Measurements from ENCODE around the gene MRPL22. TPM values are rescaled to one million over a fixed set of nuclear protein-coding genes. Genes with fewer than 3 reads are reported as not detected.

MRPL22 gene
- polyA plus RNA-seq, 1 of the 3 experiments (the other 2 are of a cell fraction): 50.7 TPM

DNA sequence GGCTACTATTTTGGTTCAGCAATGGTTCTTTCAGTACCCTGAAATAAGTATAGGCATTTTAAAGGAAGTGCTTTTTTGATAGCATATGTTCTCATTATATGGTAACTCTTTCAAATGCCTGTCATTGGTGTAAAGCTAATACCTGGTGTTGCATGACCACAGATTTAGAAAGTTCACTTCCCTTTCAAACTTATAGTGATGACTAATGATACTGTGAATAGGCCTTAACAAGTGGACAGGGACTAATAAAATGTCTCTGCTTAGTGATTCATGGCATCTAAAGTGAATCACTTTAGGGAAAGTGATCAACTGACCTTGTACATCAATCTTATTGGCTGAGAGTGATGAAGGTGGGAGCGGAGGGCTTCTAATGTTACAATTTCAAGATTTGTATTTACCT, 21.6 kb downstream of the MRPL22 start:
- H3K9me3 ChIP-seq: no peaks in the 10 kb centered on the region
- POLR2A ChIA-PET: no interaction called here
- H2AFZ ChIP-seq (ENCODE audit: low read depth): no peak overlapping the region
- no peaks in the 10 kb centered on the region for H3K79me2 ChIP-seq (ENCODE audit: insufficient read depth)
- no peak overlapping the region for H3K27ac ChIP-seq (ENCODE audit: low read depth in 2 of 2, low read length in 1 of 2)
- no peak overlapping the region for H3K4me3 ChIP-seq (ENCODE audit: low read depth in 2 of 2, low read length in 1 of 2)
- H3K4me2 ChIP-seq: no peak overlapping the region
- 93% methylated on average over 1 of the region's 1 CpG for WGBS (ENCODE audit: low lambda C conversion rate)
- H3K27me3 ChIP-seq (ENCODE audit: insufficient read depth): no peaks in the 10 kb centered on the region
- H3K9ac ChIP-seq: no peak overlapping the region
- H3F3A ChIP-seq (replicated peaks; ENCODE audit: insufficient read depth): no peaks in the 10 kb centered on the region
- no peaks in the 10 kb centered on the region for H3K9me2 ChIP-seq
- TF ChIP-seq FOSL2 (IDR thresholded peaks at IDR 0.05; ENCODE audit: borderline replicate concordance, low read depth) (peak; percentile 32; the same call in 1 of the 2 replicates), SIN3A (IDR thresholded peaks at IDR 0.05; ENCODE audit: borderline replicate concordance, low read depth, low read length) (no peak)
- no peaks in the 10 kb centered on the region for H4K20me1 ChIP-seq (ENCODE audit: insufficient read depth)
- CTCF ChIA-PET: interaction anchor here (0.6 kb wide), 1 partner anchor 10 kb away, joined by 3 read pairs; no protein-coding TSS in a partner anchor
- peaks cover 0 to 4% of the 10 kb centered on the region in 2 experiments; a peak in 1 of 4 replicates for H3K4me1 ChIP-seq (ENCODE audit: control insufficient read depth in 1 of 2, insufficient read depth in 2 of 2, low read depth in 1 of 2, low read length in 1 of 2)
- no peak for DNase-seq
- peaks cover 39 to 43% of the 10 kb centered on the region in 2 experiments for H3K36me3 ChIP-seq (replicated peaks in 1 of 2; ENCODE audit: control insufficient read depth in 1 of 2, insufficient read depth in 2 of 2, low read length in 1 of 2)

DNA sequence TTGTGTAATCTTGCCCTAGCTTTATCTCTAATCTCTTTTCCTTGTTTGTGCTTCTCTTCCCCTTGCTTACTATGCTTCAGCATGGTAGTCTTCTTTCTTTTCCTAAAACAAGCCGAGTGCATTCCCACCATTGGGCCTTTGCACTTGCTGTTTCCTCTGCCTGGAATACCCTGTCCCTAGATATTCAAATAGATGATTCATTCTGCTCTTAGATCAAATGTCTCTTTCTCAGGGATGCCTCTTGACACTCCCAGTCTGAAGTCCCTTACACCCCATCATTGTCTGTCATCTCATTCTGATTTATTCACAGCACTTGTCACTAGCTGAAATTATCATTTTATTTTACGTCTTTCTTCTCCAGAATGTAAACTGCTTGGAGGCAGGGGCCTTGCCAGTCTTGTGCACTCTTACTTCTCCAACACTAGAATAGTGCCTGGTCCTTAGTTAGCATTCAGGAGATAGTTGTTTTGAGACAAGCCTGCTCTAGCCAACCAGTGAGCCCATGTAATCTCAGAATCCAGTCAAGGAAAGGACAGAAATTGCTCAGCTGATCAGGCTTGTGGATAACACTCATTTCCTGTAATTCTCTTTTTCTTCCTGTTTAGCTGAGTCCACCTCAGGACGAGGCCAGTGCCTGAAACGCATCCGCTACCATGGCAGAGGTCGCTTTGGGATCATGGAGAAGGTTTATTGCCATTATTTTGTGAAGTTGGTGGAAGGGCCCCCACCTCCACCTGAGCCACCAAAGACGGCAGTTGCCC, 25.4 kb downstream of the MRPL22 start:
- no peak overlapping the region for H3K4me2 ChIP-seq
- 88% methylated on average over 7 of the region's 7 CpGs for WGBS (ENCODE audit: low lambda C conversion rate)
- TF ChIP-seq FOXJ3 (CRISPR knock-in tag; IDR thresholded peaks at IDR 0.05) (no peak), RCOR1 (IDR thresholded peaks at IDR 0.05; ENCODE audit: low read length) (no peak), TEAD4 (IDR thresholded peaks at IDR 0.05; ENCODE audit: borderline replicate concordance, insufficient read depth) (no peak), ELF1 (IDR thresholded peaks at IDR 0.05) (no peak), NFIC (IDR thresholded peaks at IDR 0.05; ENCODE audit: borderline replicate concordance) (no peak)
- H3K27me3 ChIP-seq (ENCODE audit: insufficient read depth): no peaks in the 10 kb centered on the region
- H4K20me1 ChIP-seq (ENCODE audit: insufficient read depth): no peaks in the 10 kb centered on the region
- H2AFZ ChIP-seq (ENCODE audit: low read depth): no peak overlapping the region
- no peaks in the 10 kb centered on the region for H3K79me2 ChIP-seq (ENCODE audit: insufficient read depth)
- CTCF ChIA-PET: interaction anchor here (0.6 to 2.1 kb wide), 4 partner anchors 147 to 581 kb away, joined by 3 to 6 read pairs (median 3); no protein-coding TSS in a partner anchor
- POLR2A ChIA-PET: no interaction called here
- H3K9me2 ChIP-seq: no peaks in the 10 kb centered on the region
- peaks cover 3% of the 10 kb centered on the region for H3F3A ChIP-seq (replicated peaks; ENCODE audit: insufficient read depth)
- H3K27ac ChIP-seq (ENCODE audit: low read depth in 2 of 2, low read length in 1 of 2): no peak overlapping the region; a peak in 1 of 4 replicates
- no peak overlapping the region for H3K9ac ChIP-seq
- H3K4me1 ChIP-seq (ENCODE audit: control insufficient read depth in 1 of 2, insufficient read depth in 2 of 2, low read depth in 1 of 2, low read length in 1 of 2): peaks cover 0 to 4% of the 10 kb centered on the region in 2 experiments; a peak in 1 of 4 replicates
- H3K4me3 ChIP-seq (ENCODE audit: low read depth in 2 of 2, low read length in 1 of 2): no peak overlapping the region
- no peak for DNase-seq
- H3K9me3 ChIP-seq: no peaks in the 10 kb centered on the region
- peaks cover 33 to 34% of the 10 kb centered on the region in 2 experiments for H3K36me3 ChIP-seq (replicated peaks in 1 of 2; ENCODE audit: control insufficient read depth in 1 of 2, insufficient read depth in 2 of 2, low read length in 1 of 2)

DNA sequence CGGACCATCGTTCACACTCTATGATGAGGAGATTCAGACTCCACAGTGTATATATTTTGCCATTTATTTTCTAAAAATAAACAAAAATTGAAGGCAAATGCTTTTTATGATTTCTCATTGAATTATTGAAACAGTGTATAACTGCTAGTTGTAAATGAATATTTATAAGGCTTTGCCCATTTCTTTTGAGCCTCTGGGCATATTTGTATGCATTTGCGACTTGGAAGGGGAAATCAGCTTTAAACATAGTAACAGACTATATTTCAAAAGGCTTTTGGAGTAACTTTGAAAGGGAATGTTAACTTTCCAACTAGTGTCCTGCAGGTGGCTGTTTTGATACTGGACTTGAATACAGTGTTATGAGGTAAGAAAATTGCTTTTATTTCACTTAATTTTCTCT, 26.0 kb downstream of the MRPL22 start:
- peaks cover 31 to 32% of the 10 kb centered on the region in 2 experiments for H3K36me3 ChIP-seq (replicated peaks in 1 of 2; ENCODE audit: control insufficient read depth in 1 of 2, insufficient read depth in 2 of 2, low read length in 1 of 2)
- no peaks in the 10 kb centered on the region for H3K79me2 ChIP-seq (ENCODE audit: insufficient read depth)
- no peak for DNase-seq
- no peaks in the 10 kb centered on the region for H3K9me2 ChIP-seq
- H3K27ac ChIP-seq (ENCODE audit: low read depth in 2 of 2, low read length in 1 of 2): no peak overlapping the region; a peak in 1 of 4 replicates
- WGBS (ENCODE audit: low lambda C conversion rate): over 99% methylated on average over 3 of the region's 3 CpGs
- H3K9ac ChIP-seq: no peak overlapping the region
- TF ChIP-seq FOXJ3 (CRISPR knock-in tag; IDR thresholded peaks at IDR 0.05) (no peak), CHD2 (IDR thresholded peaks at IDR 0.05; ENCODE audit: low read length, partially characterized antibody) (no peak), SIN3A (IDR thresholded peaks at IDR 0.05; ENCODE audit: borderline replicate concordance, low read depth, low read length) (no peak), POLR2AphosphoS5 (IDR thresholded peaks at IDR 0.05; ENCODE audit: low read depth, low read length) (no peak), NRF1 (IDR thresholded peaks at IDR 0.05; ENCODE audit: low read depth, low read length) (no peak), GATA2 (CRISPR knock-in tag; IDR thresholded peaks at IDR 0.05) (no peak), MEF2A (IDR thresholded peaks at IDR 0.05; ENCODE audit: borderline replicate concordance, low read depth) (no peak), GABPA (IDR thresholded peaks at IDR 0.05; ENCODE audit: low read depth) (no peak), RAD21 (IDR thresholded peaks at IDR 0.05; ENCODE audit: low read length) (no peak), YY1 (IDR thresholded peaks at IDR 0.05; ENCODE audit: low read depth) (no peak), EP300 (IDR thresholded peaks at IDR 0.05; ENCODE audit: borderline replicate concordance in 1 of 2, low read depth in 1 of 2, low read length in 1 of 2) (no peak), FOSL2 (IDR thresholded peaks at IDR 0.05; ENCODE audit: borderline replicate concordance, low read depth) (no peak), RXRA (IDR thresholded peaks at IDR 0.05; ENCODE audit: borderline replicate concordance, low read depth) (no peak), SMC3 (IDR thresholded peaks at IDR 0.05; ENCODE audit: low read depth, low read length) (no peak), NFIC (IDR thresholded peaks at IDR 0.05; ENCODE audit: borderline replicate concordance) (no peak), JUND (IDR thresholded peaks at IDR 0.05) (no peak), TEAD4 (IDR thresholded peaks at IDR 0.05; ENCODE audit: borderline replicate concordance, insufficient read depth) (no peak), TAF1 (IDR thresholded peaks at IDR 0.05; ENCODE audit: borderline replicate concordance, low read depth, low read length) (no peak)
- TF ChIP-seq, protein P1, sequence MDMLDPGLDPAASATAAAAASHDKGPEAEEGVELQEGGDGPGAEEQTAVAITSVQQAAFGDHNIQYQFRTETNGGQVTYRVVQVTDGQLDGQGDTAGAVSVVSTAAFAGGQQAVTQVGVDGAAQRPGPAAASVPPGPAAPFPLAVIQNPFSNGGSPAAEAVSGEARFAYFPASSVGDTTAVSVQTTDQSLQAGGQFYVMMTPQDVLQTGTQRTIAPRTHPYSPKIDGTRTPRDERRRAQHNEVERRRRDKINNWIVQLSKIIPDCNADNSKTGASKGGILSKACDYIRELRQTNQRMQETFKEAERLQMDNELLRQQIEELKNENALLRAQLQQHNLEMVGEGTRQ (IDR thresholded peaks at IDR 0.05; ENCODE audit: borderline replicate concordance, low read depth, low read length): no peak
- H3K4me2 ChIP-seq: no peak overlapping the region
- H3K4me3 ChIP-seq (ENCODE audit: low read depth in 2 of 2, low read length in 1 of 2): no peak overlapping the region
- POLR2A ChIA-PET: no interaction called here
- no peaks in the 10 kb centered on the region for H3K27me3 ChIP-seq (ENCODE audit: insufficient read depth)
- no peaks in the 10 kb centered on the region for H4K20me1 ChIP-seq (ENCODE audit: insufficient read depth)
- H3K9me3 ChIP-seq: no peaks in the 10 kb centered on the region
- peaks cover 0 to 4% of the 10 kb centered on the region in 2 experiments; a peak in 1 of 4 replicates for H3K4me1 ChIP-seq (ENCODE audit: control insufficient read depth in 1 of 2, insufficient read depth in 2 of 2, low read depth in 1 of 2, low read length in 1 of 2)
- CTCF ChIA-PET: interaction anchor here (2.1 kb wide), 1 partner anchor 181 kb away, joined by 6 read pairs; no protein-coding TSS in a partner anchor
- H2AFZ ChIP-seq (ENCODE audit: low read depth): no peak overlapping the region
- peaks cover 6% of the 10 kb centered on the region for H3F3A ChIP-seq (replicated peaks; ENCODE audit: insufficient read depth)
